Measurements from ENCODE around the gene BSND.

The BSND gene

DNA sequence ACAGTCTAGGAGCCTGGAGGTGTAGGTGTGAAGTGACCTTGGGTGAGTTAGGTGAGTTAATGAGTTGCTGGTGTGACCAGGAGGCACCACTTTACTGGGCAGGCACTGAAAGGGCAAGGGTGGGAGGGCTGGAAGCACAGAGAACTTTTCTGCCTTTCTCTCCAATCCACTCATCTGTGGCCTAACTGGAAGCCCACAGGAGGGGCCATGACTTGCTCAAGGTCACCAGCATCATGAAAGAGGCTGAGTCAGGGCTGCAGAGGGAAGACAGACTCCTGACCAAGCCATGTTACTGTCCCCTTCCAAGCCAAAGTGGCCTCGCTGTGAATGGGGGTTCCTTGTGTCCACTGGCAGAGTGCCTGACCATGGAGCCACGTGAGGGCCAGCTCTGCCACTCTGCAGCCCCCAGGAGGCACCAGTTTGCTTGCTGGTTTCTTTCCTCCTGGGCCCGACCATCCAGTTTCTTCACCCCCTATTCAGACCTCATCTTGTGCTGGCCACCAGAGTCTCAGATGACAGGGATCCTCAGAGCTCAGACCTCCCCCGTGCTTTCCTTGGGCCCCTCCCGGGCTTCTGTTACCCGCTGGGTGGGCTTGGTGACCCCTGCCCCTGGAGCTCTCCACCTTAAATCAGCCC, 4.3 kb upstream of the BSND start:
- no peak for DNase-seq

DNA sequence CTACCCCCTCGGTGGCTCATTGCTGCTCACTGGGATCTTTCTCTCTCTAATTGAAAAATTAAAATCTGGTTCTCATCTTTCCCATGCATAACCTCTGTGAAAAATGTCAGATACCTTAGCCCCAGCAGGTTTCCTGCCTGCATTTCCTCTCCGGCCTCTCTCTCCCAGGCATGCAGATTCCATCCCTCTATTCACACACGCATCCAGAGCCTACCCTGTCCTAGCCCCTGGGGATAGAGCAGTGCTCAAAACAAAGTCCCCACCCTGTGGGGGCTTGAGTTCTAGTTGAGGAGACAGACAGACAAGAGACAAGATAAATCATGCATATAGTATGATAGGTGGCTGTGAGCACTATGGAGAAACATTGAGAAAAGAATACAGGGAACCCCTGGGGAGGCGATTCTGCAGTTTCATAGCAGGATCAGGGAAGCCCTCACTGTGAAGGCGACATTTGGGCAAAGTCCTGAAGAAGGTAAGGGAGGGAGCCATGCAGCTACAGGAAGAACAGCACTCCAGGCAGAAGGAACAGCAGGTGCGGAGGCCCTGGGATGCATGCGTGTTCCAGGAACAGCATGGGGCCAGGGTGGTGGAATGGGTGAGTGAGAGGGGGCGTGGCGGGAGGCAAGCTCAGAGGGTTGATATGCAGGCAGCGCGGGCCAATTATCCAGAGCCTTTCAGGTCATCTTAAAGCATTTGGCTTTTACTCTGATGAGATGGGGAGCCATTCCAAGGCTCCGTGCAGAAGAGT, 3.5 kb upstream of the BSND start:
- no peak for DNase-seq

DNA sequence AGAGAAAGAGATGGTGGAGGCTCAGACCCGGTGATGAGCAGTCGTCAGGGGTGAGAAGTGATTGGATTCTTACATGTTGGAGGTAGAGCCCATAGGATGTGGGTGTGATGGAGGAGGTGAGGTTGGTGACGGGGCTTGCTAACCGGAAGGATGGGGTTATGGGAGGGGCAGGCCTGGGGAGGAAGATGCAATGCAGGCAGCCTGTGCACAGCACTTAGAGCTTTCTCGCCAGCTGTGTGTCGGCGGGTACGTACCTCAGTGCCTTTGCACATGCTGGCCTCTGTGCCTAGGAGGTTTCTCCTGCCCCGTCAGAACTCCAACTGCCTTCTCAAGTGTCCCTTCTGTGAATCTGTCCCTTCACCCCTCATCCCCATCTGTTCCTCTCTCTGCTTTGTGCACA, 2.9 kb upstream of the BSND start:
- no peak for DNase-seq

DNA sequence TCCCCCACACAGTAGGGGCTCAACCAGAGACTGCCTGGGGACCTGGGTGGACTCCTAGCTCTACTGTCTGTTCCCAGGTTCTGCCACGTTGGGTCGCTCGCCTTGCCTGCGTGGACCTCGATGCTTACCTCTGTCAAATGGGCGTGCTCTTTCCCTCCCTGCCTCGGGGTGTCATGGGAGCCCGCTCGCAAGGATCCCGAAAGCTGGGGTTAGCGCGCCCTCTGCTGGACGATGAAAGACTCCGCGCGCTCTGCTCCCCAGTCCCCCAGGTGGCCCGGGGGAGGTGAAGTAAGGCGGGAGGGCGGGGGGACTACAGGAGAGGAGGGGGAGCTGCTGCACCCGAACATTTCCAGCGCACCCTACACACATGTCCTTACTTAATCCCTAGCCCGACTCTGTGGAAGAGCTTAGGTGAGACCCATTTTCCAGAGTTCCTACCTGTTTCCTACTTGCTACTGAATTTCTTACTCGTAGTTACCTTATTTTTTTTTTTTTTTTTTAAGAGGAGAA, 2.3 kb upstream of the BSND start:
- DNase-seq, result peak; percentile 65

GRCh38 chr1:54996869-54997710, 1.6 kb upstream of the BSND start:
- no peak for DNase-seq

DNA sequence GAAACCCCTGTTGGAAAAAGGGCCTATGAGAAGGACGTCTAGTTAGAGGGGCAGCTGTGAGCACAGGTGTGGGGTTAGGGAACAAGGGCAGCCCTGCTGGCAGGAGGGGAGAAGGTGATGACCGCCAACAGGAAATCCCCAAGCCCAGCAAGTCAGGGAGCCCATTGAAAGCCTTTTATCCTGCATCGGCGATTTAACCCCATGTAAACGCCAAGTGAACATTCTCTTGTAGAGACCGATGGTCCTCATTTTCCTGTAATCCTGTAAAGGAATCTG, 1.1 kb upstream of the BSND start:
- no peak for DNase-seq

DNA sequence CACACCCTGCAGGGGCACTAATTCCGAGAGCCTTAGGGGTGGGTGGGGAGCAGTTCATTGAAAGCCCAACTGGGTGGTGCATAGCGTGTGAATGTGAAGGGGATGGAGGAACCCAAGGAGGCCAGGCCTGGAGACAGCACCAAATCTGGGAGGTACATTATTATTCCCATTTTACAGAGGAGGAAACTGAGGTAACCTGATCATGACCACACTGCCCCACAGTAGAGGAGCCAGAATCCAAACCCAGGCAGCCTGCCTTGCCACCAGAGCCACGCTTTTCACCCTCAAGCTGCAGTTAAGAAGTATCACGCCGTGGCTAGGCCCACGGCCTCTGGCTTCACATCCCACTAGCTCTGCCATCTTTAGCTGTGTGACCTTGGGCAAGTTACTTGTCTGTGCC, 633 bp upstream of the BSND start:
- DNase-seq, result no peak

DNA sequence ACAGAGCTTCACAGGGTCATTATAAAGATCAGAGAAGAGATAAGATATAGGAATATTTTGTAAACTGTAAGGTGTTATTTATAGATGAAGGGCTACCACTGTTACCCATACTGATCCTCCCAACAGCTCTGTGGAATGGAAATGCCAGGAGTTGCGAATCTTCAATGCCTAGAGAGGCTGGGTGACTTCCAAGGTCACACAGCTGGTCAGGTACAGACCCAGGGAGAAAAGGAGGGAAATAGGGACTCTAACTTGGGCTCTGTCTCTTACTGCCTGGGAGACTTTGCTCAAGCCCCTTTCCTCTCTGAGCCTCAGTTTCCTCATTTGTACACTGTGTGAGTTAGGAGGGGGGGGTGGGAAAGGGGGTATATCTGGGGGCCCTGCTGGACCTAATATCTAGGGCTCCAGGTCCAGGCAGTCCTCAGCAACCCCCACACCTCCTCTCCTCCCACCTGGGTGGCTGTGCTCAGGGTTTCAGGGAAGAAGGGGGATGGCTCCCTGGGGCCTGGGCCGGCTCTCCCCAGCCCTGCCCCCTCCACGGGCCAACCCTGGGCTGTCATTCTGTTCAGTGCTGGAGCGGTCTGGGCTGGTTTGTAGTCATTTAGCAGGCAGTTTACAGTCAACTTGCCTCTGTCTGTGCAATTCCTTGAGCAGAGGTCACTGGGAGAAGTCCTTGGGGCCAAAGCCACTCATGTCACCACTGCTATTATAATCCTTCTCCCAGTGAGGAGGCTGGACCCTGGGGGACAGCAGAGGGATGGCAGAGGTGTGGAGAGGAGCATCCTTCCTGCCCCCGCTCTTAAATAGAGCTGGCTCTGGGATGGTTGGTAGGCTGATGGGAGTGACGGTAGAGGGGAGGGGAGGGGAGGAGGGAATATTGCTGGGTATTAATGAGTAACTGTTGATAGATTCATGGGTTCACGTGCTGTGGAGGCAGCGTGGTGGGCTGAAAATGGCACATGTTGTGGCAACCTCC, 1.7 kb downstream of the BSND start:
- DNase-seq, result no peak

GRCh38 chr1:55001311-55001710, 2.6 kb downstream of the BSND start:
- DNase-seq, result no peak

GRCh38 chr1:55002686-55003085, 4.0 kb downstream of the BSND start:
- DNase-seq, result no peak

DNA sequence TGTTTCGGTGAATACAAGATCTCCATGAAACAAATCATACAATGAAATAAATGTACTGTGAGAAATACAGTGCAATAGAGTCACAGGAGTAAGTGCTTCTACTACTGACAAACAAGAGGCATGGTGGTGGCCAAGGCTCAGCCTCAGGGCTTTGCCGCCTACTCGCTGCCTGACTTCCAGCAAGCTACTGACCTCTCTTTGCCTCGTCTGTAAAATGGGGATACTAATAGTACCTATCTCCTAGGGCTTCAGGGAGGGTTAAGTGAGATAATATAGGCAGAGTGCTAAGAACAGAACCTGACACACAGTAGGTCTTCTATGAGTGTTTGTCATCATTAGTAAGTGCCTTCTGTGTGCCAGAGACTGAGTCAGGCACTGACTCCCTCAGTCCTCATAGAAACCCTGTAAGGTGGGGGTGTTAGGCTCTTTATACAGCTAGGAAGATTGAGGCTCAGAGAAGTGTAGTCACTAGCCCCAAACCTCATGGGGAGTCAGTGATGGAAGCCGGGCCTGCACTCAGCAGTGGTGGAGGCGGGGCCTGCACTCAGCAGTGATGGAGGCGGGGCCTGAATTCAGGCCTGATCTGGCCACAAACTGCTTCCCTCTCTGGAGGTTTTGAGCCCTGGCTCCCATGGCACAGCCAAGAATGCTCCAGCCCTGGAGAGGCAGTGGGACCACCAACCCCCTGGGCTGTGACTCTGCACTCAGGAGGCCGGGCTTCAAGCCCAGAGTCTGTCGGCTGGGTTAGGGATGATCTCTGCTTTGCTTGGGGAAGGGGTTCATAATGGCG, 6.8 kb downstream of the BSND start:
- DNase-seq, result no peak

DNA sequence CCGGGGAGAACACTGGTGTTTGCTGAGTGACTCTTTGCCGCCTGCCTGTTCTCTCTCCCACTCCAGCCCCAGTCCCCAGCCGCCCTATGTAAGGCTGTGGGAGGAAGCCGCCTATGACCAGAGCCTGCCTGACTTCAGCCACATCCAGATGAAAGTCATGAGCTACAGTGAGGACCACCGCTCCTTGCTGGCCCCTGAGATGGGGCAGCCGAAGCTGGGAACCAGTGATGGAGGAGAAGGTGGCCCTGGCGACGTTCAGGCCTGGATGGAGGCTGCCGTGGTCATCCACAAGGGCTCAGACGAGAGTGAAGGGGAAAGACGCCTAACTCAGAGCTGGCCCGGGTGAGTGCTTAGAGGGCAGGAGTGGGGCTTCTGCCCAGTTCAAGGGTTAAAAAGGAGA, 8.2 kb downstream of the BSND start:
- no peak for DNase-seq

GRCh38 chr1:55007625-55008024, 8.9 kb downstream of the BSND start:
- peak; percentile 94 for DNase-seq

DNA sequence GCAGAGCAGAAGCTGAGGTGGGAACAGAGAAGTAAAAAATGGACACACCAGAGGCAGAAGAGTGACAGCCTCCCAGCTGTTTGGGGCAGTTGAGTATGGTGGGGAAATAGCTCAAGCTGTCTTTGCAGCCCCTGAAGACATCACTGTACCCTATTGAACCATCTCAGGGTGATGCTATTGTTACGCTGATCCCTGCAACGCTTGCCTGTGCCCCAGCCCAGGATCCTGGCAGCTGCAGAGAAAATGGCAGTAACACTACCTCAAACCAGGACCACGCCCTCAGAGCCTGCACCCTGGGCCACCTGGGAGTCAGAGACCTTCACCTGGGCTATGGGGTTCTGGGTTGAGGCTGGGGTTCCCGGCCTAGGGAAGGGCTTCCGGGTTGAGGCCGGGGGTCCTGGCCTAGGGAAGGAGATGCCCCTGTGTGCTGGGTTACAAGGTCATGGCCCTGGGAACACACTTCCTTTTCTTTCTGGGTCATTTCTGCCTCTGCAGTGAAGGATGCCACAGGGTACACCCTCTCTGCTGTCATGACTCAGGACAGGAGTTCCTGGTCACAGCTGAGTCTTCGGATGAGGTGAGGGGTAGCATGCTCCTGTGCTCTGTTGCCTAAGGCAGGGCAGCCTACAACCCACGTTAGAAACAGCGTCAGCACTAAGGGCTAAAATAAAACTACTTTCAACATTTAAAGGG, 11.6 kb downstream of the BSND start:
- DNase-seq, result no peak

DNA sequence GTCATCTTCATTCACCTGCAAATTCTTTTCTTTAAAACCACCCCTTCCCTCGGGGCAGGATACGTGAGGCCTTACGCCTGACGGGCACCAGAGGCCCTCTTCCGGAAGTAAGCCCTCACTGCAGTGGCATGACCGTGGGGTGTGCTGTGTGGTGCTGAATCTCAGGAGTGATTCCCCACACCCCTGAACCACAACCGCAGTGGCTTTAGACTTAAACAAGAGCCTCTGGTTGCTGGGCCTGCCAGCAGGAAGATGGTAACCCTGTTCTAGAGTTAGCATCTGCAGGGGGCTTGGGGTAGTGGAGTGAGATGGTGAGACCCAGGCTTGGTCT, 12.1 kb downstream of the BSND start:
- no peak for DNase-seq

DNA sequence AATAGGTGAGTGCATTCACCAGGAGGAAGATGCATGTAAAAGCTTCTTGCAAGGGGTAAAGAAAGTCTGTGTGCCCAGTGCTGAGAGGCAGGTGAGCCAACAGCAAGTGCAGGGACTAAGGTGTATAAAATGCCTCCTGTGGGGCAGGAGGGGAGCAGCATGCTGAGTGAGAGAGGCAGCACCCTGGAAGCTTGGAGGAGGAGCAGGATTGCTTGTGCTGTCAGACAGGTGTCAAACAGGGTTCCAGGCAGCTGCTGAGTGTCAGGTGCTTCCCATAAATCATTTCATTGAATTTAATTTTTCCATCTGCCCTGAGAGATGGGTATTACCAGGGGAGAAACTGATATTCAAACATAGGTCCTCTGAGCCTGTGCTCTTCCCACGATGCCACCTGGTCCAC, 13.9 kb downstream of the BSND start:
- DNase-seq, result no peak

DNA sequence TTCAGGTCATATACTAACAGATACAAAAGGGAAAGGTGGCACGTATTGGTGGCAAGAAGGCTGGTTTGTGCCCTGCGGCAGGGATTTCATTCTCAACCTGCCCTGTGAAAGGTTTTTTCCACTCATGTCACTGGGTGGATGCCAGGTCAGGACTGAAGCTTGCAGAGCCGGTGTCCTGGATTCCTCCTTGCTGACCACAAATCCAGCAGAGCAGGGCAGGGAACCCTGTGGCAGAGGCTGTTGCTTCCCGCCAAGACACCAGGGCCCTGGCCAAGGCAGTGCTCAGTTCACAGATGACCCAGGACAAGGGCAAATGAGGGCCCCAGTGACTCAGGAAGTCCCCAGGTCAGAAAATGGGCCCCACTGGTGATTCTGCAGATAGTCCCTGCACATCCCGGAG, 16.4 kb downstream of the BSND start:
- peak; percentile 18 for DNase-seq

- peak; percentile 87 for DNase-seq
Observed at GRCh38 chr1:55015731-55016620, 17.2 kb downstream of the BSND start.

- DNase-seq, result no peak
Observed at GRCh38 chr1:55018395-55018794, 19.7 kb downstream of the BSND start.

DNA sequence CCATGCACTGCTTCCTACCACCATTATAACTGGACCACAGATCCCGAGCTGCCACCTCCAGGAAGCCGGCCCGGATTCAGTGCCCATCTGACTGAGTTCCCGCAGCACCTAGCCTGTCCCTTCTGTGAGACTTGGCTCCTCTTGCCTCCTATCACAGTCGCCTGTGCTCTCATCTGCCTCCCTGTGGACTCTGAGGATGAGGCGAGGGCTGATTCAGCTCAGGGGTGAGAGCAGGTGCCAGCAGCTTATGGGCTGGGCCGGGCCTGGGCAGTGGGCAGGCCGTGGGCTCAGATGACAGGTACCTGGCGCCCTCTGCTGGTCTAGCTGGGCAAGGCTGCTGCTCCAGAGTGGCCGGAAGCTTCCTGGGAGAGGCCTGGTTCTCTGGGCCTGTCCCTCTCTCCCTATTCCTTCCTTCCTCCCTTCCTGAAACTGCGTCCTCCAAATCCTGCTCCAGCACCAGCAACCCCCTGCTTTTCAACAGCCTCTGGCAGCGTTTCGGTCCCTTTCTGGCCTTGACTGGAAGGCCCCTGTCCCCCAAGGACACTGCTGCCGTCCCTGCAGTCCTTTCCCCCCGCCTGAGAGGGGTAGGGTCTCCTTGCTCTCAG, 23.3 kb downstream of the BSND start:
- peak; percentile 83 for DNase-seq

Measured in fibroblast of skin of back (primary cell).